ENCODE results near the gene DAPK2.

DAPK2 gene

DNA sequence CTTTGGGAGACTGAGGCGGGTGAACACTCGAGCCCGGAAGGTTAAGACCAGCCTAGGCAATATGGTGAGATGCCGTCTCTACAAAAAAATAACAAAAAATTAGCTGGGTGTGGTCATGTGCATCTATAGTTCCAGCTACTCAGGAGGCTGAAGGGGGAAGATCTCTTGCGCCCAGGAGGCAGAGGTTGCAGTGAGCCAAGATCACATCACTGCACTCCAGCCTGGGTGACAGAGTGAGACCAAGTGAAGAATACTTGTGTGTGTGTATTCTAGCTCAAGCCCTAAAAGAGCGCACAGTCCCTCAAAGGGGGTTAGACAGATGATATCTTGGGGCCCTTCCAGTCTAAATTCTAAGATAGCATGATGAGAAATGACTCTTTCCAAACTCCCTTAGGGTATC is 23.7 kb downstream of the DAPK2 start:
- DNase-seq: no peak

DNA sequence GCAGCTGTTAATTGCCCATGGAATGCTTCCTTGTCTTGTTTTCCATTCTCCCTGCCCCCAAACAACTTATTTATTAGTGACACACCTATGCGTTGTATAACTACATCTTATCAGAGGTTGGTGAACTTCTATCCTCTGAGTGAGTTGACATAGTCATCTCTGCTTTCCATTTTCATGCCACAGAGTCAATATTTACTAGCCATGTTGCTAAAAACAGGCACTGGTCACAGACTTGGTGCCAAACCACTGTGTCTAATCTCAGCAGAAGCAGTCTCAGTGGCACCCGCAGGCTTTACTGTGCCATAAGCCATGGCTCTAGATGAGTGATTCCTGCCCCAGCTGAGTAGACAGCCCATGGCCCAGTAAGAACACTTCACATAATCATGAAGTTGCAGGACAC is 26.5 kb downstream of the DAPK2 start:
- DNase-seq: no peak

DNA sequence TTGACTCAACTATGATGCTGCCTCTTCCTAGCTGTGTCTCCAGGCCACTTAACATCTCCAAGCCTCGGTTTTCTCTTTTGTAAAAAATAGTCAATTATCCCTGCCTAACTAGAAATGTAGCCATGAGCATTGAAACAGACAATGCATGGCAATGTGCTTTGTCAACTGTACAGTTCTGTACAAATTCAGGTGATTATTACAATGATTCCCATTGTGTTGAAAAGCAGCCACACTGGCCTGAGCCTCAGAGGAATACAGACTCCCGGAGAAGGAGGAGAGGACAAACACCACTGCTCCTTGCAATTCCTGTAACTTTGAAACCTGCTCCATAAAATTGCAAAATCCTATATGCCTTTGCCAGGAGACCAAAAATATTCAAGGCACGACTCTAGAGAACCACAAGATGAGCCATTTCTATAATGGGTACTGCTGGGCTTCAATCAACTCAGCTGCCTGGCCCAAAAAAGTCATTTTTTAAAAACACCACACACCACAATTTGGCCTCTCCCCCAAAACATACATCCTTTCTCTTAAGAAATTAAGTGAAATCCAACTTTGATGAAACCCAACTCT is 28.6 kb downstream of the DAPK2 start:
- DNase-seq: no peak

DNA sequence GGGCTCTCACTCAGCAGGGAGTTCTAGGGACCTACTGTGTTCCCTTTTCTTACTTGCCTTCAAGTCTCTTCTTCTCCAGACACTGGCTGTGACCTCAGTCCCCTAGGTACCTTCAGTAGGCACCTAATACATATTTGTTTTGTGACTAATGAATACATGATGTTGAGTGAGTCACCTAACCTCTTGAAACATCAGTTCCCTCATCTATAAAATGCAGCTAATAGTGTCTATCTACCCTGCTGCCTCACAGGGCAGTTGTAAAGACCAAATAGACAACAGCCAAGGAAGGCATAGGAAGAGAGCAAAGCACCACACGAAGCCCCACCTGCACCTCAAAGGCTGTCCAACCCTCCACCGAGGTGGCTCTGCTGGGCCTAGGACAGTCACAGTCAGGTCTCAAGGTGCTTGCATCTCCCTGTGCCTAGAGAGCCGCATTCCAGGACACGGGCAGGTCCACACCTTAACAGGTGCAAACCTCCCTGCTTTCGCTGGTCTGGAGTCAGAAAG is 29.1 kb downstream of the DAPK2 start:
- no peak for DNase-seq

DNA sequence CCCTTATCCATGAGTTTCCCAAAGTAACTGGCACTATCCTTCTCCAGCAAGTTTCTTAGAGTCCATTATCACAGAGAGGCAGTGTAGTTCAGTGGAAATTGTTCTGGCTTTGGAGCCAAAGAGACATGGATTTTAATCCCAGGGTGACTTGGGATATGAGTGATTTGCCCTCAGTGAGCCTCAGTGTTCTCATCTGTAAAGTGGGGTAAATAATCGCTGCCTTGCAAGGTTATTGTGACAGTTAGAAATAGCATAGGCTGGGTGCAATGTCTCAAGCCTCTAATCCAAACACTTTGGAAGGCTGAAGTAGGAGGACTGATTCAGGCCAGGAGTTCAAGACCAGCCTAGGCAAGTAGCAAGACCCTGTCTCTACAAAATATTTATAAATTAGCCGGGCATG is 30.0 kb downstream of the DAPK2 start:
- DNase-seq: no peak

DNA sequence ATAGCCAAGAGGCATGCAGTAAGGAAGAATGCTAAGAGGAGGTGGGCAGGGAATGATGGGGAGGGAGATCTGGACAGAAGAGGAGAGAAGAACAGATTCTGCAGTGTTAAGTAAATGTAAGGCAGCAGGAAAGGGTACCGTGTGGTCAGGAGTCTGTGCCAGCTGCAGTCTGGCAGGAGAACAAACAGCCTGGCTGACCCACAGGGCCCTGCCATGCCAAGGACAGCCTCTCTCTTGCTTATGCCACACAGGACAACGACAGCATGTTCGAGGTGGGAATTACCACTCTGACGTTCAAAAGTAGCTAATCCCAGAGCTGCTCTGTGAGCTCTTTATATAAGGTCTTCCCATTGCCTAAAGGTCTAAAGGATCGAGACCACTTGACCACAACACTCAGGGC is 31.3 kb downstream of the DAPK2 start:
- DNase-seq: no peak

DNA sequence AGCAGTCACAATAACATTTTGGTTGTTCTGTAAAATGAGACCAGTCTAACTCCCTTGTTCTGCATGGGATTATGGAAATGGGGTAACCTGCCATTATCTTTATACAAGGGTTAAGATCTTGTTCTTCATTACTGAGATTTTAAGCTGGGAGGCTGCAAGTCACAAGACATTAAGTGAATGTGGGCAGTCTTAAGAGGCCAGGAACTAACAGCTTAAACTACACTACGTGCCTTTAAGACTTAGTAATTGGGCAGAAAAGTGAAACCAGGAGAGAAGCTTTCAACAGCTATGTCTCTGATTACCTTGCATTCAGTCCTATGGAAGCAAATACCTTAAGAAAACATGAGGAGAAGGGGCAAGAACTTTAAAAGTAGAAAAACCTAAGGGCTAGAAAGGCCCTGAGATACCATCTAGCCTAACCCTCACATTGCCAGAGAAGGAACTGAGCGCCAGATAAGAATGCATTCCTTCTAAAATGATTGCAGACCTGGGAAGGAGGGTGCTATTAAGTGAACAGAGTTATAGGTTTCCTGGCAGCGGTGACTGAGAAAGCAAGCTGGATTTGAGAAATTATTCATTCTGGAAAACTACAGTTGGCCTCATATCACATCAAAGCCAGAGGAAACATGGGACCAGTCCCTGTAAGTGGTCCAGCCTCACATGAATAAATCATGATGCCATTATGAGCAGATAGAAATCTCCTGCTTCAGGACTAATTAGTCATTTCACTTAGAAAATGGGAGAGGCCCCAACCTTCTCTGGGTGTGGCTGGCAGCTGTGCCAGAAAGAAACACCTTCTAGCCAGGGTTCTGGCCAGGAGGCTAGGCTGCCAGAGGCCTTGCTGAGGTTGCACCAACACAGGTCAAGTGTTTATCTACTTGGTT is 32.9 kb downstream of the DAPK2 start:
- DNase-seq: no peak

DNA sequence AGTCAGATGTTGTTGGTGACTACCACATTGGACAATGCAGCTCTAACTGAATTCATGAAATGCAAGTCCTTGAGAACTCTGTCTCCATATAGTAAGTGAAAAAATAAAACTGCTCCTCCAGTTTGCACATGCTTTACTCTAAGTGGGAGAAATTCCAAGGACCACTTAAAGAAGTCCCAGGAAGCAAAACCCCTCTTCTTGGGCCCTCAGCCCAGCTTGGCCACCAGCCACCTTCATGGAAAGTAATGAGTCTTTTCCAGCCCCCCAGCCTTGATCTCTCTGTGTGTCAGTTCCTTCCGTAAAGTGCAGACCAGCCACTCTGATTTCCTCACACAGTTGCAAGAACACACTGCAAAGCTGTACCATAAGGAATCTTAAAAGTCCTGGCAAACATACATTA is 34.5 kb downstream of the DAPK2 start:
- no peak for DNase-seq

DNA sequence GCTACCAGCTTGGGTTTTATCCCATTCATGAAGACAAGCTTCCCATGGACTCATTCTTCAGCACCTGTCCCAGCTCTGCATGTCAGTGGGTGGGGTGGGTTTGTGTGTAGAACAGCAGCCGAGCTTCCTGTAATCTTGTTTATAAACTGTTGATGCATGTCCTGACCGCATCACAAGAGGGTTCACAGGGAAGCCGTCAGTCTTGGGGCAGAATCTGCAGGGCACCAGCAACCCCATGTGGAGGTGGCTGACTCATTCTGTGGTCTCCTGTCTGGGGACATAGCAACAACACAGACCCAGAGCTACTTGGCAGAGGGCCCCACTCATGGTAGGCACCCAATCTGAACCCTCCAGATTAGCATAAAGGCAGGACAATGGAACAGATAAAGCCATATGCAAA is 35.6 kb downstream of the DAPK2 start:
- no peak for DNase-seq

DNA sequence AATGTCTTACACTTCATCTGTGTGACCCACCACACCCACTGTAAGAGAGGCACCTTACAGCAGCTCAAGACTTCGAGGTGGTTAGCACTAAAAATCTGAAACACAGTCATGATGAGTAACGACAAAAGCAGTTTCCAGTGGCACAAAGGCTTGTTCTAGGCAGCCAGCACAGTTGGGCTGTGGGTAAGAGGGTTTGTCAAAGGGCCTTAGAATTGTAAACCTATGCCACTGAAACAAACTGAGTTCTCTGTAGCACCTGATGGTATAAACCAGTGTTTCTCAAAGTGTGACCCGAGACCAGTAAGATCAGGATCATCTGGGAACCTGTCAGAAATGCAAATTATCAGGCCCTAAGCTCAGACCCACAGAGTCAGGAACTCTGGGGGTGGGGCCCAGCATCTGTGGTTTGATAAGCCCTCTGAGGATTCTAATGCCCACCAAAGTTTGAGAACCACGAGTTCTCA is 36.5 kb downstream of the DAPK2 start:
- DNase-seq: no peak

DNA sequence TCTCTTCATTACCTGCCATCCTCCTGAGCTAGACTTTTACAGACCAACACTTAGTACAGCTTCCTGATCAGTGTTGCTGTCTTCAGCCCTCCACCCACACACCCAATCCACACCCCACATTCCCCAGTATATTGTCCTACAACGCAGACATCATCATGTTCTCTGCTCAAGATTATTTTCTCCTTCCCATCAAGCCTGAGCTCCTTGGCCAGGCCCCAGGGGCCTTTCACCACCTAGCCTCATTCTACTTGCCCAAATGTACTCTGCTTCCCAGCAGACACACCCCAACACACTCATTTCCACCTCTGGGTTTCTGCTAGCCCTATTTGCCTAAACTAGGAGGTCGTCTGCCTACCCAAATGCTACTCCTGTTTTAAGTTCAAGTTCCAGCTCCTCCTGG is 37.0 kb downstream of the DAPK2 start:
- DNase-seq: no peak

DNA sequence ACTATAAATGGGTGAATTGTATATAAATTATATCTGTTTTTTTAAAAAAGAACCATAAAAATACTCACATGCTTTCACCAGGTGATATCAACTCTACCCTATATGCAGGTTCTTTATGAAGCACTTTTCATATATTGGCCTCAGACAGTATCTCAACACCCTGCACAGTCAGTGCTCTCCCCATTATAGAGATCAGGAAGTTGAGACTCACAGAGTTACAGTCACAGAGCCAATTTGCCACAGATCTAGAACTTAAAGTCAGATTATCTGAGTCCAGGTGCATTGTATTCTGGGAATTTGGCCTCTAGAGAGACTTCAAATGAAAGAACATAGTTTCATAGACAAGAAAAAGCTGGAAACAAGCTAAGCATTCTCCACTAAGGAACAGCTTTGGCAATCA is 38.1 kb downstream of the DAPK2 start:
- no peak for DNase-seq

DNA sequence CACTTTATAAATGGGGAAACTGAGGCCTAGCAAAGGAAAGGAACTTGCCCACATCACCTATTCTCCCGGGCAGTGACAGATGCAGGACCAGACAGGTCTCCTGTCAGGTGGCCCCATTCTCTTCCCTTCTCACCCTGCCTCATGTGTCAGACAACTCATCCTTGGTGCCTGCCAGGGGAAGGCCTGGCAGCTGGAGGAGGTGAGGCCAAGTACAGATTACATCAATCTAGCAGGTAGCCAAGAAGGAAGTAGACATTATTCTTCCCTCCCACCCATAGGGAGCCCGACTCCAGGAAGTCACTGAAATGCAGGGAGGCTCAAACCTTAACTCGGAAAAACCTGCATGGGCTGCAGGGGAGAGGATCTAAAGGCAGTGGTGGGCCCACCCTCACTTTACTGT is 39.6 kb downstream of the DAPK2 start:
- no peak for DNase-seq

DNA sequence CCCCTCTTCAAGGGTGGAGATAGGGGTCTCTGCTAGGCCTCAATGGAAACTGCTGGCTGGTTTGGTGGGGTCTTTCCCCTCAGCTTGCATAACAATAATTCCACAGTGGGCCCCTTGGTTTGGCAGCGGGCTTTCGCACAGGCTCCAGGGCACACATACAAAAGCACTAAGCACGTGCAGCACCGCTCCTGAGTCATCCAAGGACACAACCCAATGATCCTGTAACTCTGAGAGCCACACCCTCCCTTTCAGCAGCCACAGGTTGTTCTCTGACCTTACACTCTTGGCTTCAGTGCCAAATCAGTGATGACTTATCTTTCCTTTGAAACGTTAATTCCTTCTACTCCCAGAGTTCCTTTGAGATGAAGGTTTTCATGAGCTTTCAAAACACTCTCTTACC is 41.7 kb downstream of the DAPK2 start:
- no peak for DNase-seq

DNA sequence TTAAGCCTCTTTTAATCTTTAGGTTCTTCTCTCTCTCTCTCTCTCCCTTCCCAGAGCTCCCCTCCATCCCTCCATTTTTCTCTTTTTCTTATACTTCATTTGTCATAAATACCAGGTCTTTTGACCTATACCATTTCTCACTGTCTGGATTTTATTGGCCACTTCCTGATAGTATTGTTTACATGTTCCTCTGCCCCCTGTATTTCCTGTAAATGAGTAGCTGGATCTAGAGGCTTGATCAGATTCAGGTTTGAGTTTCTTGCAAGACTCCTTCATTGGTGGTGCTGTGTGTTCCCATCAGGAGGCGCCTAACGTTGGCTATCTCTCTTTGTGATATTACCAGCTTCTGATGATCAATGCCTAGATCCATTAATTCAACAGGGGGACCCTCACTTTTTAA is 42.2 kb downstream of the DAPK2 start:
- no peak for DNase-seq

DNA sequence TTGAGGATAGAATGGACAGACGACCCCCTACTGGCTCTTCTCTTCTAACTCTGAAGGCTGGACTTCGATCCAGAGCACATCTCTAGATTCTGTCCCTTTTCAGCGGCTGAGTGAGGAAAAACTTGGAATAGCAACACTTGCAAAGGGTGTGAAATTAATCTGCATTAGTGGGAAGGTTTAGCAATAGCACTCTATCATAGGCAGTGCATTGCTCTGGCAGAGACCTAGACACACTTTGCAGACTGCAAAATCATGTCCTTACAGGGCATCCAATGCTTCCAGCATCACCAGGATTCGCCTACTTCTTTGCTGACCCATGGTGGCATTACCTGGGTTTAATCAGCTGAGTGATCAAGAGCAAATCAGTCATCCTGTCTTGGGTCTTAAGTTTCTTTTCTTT is 43.1 kb downstream of the DAPK2 start:
- DNase-seq: no peak

DNA sequence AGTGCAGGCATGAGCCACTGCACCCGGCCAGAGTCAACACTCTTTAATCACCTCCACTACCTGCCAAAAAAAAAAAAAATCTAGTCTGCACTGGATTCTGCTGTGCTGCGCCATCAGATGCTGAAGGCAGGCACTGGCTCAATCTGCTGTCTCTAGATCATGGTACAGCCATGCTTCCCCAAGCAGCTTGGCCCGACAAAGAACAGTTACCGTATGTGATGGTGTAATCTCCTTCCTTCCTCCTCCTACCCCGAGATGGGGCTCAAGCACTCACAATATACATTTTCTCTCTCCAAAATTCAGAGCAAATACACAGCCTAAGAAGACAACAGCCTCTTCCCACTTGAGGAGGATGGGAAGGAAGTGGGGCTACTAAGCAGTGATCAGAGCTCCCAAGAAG is 45.1 kb downstream of the DAPK2 start:
- DNase-seq: no peak

DNA sequence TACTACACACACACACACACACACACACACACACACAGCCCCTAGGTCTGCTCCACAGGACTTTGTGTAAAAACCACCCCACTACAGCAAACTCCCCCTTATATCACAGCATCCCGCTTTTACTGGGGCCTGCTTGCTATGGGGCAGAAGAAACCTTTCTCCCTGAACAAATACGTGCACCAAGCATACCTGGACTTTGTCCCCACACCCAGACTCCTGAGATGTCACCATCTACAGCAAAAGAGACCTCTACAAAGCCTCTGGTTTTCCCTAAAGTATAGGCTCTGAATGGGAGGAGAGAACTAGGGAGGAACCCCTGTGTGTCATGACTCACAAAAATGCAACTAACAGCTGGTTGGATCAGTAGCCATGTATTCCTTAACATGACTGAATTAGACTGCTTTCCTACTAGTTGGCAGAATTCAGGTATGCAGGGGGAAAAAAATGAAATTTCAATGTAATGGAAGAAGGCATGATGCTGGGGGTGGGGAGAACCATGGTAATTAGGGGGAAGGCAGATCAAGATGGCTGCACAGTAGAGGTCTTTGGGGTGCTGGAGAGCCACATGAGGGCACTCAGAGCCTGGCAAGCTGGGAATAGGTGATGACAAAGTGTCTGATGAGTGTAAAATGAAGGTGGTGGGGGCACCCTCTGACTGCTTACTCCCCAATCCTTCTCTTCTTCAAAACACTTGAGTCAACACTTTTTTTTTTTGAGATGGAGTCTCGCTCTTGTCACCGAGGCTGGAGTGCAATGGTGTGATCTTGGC is 45.9 kb downstream of the DAPK2 start:
- no peak for DNase-seq

DNA sequence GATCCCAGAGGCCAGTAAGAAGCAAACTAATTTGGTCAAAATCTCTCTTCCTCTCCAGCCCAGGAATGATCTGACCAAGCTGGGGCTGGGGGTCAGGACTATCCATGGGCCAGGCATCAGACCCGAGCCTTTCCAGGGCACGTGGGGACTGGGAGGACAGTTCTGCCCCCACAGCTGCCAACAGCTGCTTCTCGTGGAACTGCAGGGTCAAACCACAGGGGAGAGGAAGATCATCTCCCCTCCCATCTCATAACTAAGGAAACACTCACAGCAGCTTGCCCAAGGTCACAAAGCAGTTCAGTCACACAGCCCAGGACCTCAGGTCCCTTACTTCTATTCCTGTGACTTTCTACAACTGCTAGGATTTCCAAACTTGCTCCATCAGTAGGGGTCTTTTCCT is 47.1 kb downstream of the DAPK2 start:
- DNase-seq: no peak

DNA sequence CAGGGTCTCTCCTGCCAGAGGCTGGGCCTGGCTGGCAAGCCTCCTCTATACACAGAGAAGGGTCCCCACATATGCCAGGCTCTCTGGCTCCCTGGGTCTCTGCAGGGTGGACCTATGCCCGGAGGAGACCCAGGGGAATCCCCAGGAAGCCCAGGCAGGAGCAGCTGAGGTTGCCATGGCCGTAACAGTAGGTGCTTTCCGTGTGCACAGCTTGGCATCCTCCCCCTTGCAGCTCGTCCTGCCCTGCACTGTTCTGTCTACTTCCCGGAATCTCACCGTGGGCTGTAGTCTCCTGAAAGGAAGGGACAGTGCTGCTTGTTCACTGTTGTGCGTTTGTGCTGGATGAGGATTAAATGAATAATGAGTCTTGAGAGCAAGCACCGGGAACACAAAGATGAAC is 47.8 kb downstream of the DAPK2 start:
- DNase-seq: no peak

DNA sequence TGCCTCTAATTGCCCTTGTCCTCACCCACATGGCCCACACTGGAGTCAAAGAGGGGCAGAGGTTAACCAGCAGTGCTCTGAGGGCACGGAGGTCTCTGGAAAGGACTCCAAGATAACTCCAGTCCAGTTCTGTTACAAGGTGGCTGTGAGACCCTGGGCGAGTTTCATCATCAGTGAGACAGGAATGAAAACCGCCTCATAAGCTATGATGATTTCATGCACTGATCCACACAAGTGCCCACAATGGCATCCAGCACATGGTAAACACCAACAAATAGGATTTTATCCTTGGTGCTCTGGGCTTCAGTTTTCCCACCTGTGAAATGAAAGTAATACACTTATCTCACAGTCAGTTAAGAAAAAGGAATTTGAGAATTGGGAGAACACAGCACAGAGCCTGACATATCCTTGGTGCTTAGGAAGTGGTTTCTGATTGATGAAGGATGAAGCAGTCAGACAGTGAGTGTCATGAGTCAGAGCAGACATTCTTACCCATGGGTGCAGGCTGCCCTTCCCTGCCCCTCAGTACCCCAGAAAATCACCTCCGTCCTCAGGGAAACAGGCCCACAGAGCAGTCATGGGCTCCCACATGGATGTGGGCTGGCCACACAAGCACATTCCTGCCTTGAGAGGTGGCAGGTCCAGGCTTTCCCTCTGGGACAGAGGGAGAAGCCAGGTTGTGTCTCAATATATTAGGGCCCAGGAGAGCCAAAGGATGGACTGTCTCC is 48.4 kb downstream of the DAPK2 start:
- no peak for DNase-seq

DNA sequence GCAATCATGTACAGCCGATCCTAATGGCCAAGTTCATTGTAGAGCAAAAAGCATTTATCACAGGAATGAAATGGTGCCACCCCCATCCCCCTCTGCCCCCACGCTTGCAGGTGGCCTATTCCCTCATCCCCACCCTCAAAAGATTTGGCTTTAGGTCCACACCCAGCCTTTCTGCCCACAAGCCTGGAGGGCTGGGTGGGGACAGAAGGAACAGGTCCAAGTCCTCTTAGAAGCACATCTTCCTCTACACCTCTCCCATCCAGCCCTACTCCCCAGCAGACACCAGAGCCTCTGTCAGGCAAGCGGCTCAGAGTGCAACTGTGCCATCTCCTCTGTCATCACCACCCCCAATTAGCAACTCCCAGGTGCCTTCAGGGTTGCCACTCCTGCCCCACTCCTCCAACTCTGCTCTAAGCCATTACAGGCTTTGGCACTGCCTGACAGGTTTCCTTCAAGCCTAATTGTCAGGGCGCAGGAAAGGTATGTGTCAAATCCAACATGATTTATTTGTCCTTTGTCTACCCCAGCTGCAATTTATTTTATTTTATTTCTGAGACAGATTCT is 49.4 kb downstream of the DAPK2 start:
- no peak for DNase-seq

DNA sequence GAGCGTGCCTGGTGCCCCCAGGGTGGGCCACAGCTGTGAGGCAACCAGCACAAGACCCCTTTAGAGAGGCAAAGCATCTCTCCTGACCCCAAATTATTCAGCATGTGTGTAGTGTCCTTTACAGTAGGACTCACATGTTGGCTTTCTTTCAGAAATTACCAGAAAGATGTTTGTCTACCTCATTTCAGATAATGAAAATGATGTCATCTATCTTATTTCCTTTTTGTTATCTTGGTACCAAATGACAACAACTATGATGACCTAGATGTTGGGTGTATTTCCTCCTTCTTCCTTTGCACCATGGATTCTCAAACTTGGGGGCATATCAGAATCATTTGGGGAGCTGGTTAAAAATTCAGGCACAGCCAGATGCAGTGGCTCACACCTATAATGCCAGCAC is 50.5 kb downstream of the DAPK2 start:
- no peak for DNase-seq

All from NCI-H1694 (cell line).